WTC11 (cell line): ENCODE measurements around the gene B4GALNT3. TPM values are rescaled to one million over a fixed set of nuclear protein-coding genes. Genes with fewer than 3 reads are reported as not detected.

Experiments
- ATAC-seq: fragments of 200-7000 bp; cut with Tn5 transposase; 2 replicates; pipeline ENCODE4 v1.10.0; 2021; ENCODE audit warnings: mild to moderate bottlenecking, moderate library complexity
- CTCF ChIA-PET: fragments of 300-600 bp; sonication (Branson Sonifier 250); formaldehyde crosslinking; loops from one replicate; lab custom pipeline; 2021; ENCODE audit warnings: antibody characterized with exemption; lab: Charles Lee
- POLR2A ChIA-PET: fragments of 350-600 bp; sonication (Branson Sonifier 250); formaldehyde crosslinking; loops from one replicate; lab custom pipeline; 2021; ENCODE audit warnings: antibody characterized with exemption; lab: Charles Lee
- DNase-seq: peaks from one replicate; pipeline ENCODE4 v3.0.0; 2021; ENCODE audit warnings: low spot score
- H3K27ac Mint-ChIP-seq: 2 replicates; pipeline ENCODE4 v1.8.0; 2021; ENCODE audit warnings: mixed read lengths
- H3K27me3 Mint-ChIP-seq: 2 replicates; pipeline ENCODE4 v1.8.0; 2021; ENCODE audit warnings: low read depth, mild to moderate bottlenecking, moderate library complexity, mixed read lengths
- H3K36me3 Mint-ChIP-seq: 2 replicates; pipeline ENCODE4 v1.8.0; 2021; ENCODE audit warnings: mixed read lengths
- H3K4me1 Mint-ChIP-seq: 2 replicates; pipeline ENCODE4 v1.8.0; 2022; ENCODE audit warnings: mixed read lengths
- H3K4me3 Mint-ChIP-seq: 2 replicates; pipeline ENCODE4 v1.8.0; 2021; ENCODE audit warnings: mild to moderate bottlenecking, moderate library complexity, mixed read lengths
- H3K9me3 Mint-ChIP-seq: 2 replicates; pipeline ENCODE4 v1.8.0; 2021; ENCODE audit warnings: mixed read lengths
- CBFB ChIP-seq: sonication (generic); formaldehyde crosslinking; IDR thresholded peaks from 2 replicates; pipeline ENCODE4 v1.8.1; 2022; ENCODE audit warnings: mild to moderate bottlenecking, low read depth, missing genetic modification reagents
- ETV6 ChIP-seq: sonication (generic); formaldehyde crosslinking; IDR thresholded peaks from 2 replicates; pipeline ENCODE4 v1.8.1; 2022; ENCODE audit warnings: mild to moderate bottlenecking, missing genetic modification reagents
- FOXJ3 ChIP-seq: sonication (generic); formaldehyde crosslinking; IDR thresholded peaks from 2 replicates; pipeline ENCODE4 v1.9.0; 2021; ENCODE audit warnings: missing genetic modification reagents, mild to moderate bottlenecking, borderline replicate concordance
- GABPB1 ChIP-seq: sonication (generic); formaldehyde crosslinking; IDR thresholded peaks from 2 replicates; pipeline ENCODE4 v1.8.1; 2023; ENCODE audit warnings: mild to moderate bottlenecking, missing genetic modification reagents
- GRHL2 ChIP-seq: fragments of 250-450 bp; sonication (Bioruptor Pico); IDR thresholded peaks from 2 replicates; pipeline ENCODE4 v1.8.0; 2022; ENCODE audit warnings: mild to moderate bottlenecking, moderate library complexity; ENCODE audit not compliant: insufficient replicate concordance, severe bottlenecking
- JAZF1 ChIP-seq: fragments of 250-450 bp; sonication (Bioruptor Pico); IDR thresholded peaks from 2 replicates; pipeline ENCODE4 v1.9.0; 2021; ENCODE audit warnings: moderate library complexity, mild to moderate bottlenecking, inconsistent platforms
- MXD4 ChIP-seq: fragments of 250-450 bp; sonication (Bioruptor Pico); IDR thresholded peaks from 2 replicates; pipeline ENCODE4 v1.8.0; 2021; ENCODE audit warnings: mild to moderate bottlenecking, moderate library complexity, borderline replicate concordance
- MYBL2 ChIP-seq: sonication (generic); formaldehyde crosslinking; IDR thresholded peaks from 2 replicates; pipeline ENCODE4 v1.8.1; 2023; ENCODE audit warnings: mild to moderate bottlenecking, moderate library complexity, missing genetic modification reagents
- NR2C2 ChIP-seq: sonication (generic); formaldehyde crosslinking; IDR thresholded peaks from 2 replicates; pipeline ENCODE4 v1.8.0; 2022; ENCODE audit warnings: mild to moderate bottlenecking, missing genetic modification reagents
- ZNF263 ChIP-seq: sonication (generic); formaldehyde crosslinking; IDR thresholded peaks from 2 replicates; pipeline ENCODE4 v1.8.1; 2022; ENCODE audit warnings: low read depth, mild to moderate bottlenecking, moderate library complexity, missing genetic modification reagents
- ZNF317 ChIP-seq: sonication (generic); formaldehyde crosslinking; IDR thresholded peaks from 2 replicates; pipeline ENCODE4 v1.8.1; 2023; ENCODE audit warnings: low read depth, mild to moderate bottlenecking, moderate library complexity, missing genetic modification reagents, borderline replicate concordance
- ZNF416 ChIP-seq: fragments of 250-450 bp; sonication (Bioruptor Pico); IDR thresholded peaks from 2 replicates; pipeline ENCODE4 v1.9.0; 2021; ENCODE audit warnings: mild to moderate bottlenecking, inconsistent platforms
- total RNA-seq: library from RNA; stranded (reverse); gene quantifications from 3 replicates; pipeline ENCODE4 v1.2.3, GENCODE V29; 2021
- TF ChIP-seq, protein P1 (sequence below): sonication (generic); formaldehyde crosslinking; IDR thresholded peaks from 2 replicates; pipeline ENCODE4 v1.8.1; 2023; ENCODE audit warnings: mild to moderate bottlenecking, moderate library complexity, missing genetic modification reagents
- TF ChIP-seq, protein P2 (sequence below): sonication (generic); formaldehyde crosslinking; IDR thresholded peaks from 2 replicates; pipeline ENCODE4 v1.8.0; 2022; ENCODE audit warnings: mild to moderate bottlenecking, missing genetic modification reagents
- TF ChIP-seq, protein P3 (sequence below): fragments of 250-450 bp; sonication (Bioruptor Pico); conservative IDR thresholded peaks from 2 replicates; pipeline ENCODE4 v1.9.0; 2021; ENCODE audit warnings: mild to moderate bottlenecking
- TF ChIP-seq, protein P4 (sequence below): fragments of 250-450 bp; sonication (Bioruptor Pico); IDR thresholded peaks from 2 replicates; pipeline ENCODE4 v1.8.0; 2021; ENCODE audit warnings: mild to moderate bottlenecking
- TF ChIP-seq, protein P5 (sequence below): sonication (generic); formaldehyde crosslinking; conservative IDR thresholded peaks from 2 replicates; pipeline ENCODE4 v1.8.1; 2022; ENCODE audit warnings: mild to moderate bottlenecking, missing genetic modification reagents
- TF ChIP-seq, protein P6 (sequence below): sonication (generic); formaldehyde crosslinking; IDR thresholded peaks from 2 replicates; pipeline ENCODE4 v1.8.1; 2022; ENCODE audit warnings: low read depth, mild to moderate bottlenecking, moderate library complexity, missing genetic modification reagents, borderline replicate concordance
- TF ChIP-seq, protein P7 (sequence below): sonication (generic); formaldehyde crosslinking; IDR thresholded peaks from 2 replicates; pipeline ENCODE4 v1.8.0; 2022; ENCODE audit warnings: mild to moderate bottlenecking, missing genetic modification reagents

B4GALNT3 gene
- total RNA-seq, 1 experiment from 2014 or later, result 19.0 TPM

DNA sequence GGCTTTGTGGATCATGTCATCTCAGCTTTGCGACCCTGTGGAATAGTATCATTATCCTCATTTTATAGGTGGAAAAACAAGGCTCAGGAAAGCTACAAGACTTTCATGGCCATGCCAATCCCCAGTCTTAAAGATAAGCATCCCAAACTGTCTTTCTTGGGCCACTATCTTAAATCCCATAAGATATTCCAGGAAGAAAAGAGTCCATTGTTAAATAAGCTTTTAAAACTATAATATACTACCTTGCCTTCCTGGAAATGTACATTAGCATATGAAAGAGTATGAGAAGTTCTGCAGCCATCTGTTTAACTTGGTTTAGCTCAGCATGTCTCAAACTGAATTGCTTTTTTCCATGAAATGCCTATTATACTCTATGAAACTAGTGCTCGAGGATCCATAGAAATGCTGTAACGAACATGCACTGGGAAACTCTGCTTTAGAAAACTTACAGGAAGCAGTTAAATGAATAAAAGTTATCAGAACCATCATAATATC is 77.1 kb downstream of the B4GALNT3 start:
- H3K27me3 Mint-ChIP-seq, result peaks cover 3% of the 10 kb centered on the region; the same call in 1 of the 2 replicates
- H3K4me1 Mint-ChIP-seq, result peaks cover 11% of the 10 kb centered on the region
- CTCF ChIA-PET, result interaction anchor here (1.2 to 2.7 kb wide), 3 partner anchors 10 to 91 kb away, joined by 5 to 8 read pairs (median 5); no protein-coding TSS in a partner anchor
- POLR2A ChIA-PET, result no interaction called here
- peaks cover 10% of the 10 kb centered on the region for H3K9me3 Mint-ChIP-seq
- DNase-seq, result no peak
- no peak overlapping the region for H3K27ac Mint-ChIP-seq
- TF ChIP-seq, protein P1, sequence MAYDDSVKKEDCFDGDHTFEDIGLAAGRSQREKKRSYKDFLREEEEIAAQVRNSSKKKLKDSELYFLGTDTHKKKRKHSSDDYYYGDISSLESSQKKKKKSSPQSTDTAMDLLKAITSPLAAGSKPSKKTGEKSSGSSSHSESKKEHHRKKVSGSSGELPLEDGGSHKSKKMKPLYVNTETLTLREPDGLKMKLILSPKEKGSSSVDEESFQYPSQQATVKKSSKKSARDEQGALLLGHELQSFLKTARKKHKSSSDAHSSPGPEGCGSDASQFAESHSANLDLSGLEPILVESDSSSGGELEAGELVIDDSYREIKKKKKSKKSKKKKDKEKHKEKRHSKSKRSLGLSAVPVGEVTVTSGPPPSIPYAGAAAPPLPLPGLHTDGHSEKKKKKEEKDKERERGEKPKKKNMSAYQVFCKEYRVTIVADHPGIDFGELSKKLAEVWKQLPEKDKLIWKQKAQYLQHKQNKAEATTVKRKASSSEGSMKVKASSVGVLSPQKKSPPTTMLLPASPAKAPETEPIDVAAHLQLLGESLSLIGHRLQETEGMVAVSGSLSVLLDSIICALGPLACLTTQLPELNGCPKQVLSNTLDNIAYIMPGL (CRISPR knock-in tag), result no peak
- TF ChIP-seq NR2C2 (no peak), GABPB1 (CRISPR knock-in tag) (no peak), MXD4 (no peak), ZNF317 (no peak), FOXJ3 (CRISPR knock-in tag) (no peak)
- TF ChIP-seq, protein P2, sequence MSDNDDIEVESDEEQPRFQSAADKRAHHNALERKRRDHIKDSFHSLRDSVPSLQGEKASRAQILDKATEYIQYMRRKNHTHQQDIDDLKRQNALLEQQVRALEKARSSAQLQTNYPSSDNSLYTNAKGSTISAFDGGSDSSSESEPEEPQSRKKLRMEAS (CRISPR knock-in tag), result no peak
- TF ChIP-seq, protein P3, sequence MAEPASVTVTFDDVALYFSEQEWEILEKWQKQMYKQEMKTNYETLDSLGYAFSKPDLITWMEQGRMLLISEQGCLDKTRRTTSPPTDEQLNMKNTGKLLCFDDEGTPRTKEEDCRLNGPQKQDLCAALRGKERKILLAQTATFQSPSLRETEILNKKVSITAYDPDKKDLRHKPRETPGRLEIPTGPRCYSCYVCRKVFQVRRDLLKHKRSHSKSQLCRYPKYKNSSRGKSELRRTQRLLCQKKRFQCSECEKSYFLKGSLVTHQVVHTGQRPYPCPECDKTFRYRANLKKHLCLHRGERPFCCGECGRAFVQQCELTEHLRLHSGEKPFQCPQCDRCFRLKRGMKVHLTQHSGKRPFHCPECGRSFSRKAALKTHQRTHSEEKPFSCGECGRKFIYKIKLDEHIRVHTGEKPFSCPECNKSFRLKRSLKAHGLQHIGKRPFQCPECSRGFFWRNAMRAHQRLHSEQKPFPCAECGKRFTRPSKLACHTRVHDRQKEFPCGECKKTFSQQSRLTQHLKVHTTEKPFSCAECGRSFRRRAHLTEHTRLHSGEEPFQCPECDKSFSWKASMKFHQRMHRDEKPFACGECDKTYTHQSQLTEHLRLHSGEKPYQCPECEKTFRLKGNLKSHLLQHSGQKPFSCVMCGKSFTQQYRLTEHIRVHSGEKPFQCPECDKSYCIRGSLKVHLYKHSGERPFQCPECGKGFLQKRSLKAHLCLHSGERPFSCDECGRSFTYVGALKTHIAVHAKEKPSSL, result no peak
- TF ChIP-seq, protein P4, sequence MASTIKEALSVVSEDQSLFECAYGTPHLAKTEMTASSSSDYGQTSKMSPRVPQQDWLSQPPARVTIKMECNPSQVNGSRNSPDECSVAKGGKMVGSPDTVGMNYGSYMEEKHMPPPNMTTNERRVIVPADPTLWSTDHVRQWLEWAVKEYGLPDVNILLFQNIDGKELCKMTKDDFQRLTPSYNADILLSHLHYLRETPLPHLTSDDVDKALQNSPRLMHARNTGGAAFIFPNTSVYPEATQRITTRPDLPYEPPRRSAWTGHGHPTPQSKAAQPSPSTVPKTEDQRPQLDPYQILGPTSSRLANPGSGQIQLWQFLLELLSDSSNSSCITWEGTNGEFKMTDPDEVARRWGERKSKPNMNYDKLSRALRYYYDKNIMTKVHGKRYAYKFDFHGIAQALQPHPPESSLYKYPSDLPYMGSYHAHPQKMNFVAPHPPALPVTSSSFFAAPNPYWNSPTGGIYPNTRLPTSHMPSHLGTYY (CRISPR knock-in tag), result no peak
- TF ChIP-seq, all 79 proteins: peak for 0
- ATAC-seq, result no peak
- H3K36me3 Mint-ChIP-seq, result peaks cover 10% of the 10 kb centered on the region
- H3K4me3 Mint-ChIP-seq, result no peak overlapping the region

DNA sequence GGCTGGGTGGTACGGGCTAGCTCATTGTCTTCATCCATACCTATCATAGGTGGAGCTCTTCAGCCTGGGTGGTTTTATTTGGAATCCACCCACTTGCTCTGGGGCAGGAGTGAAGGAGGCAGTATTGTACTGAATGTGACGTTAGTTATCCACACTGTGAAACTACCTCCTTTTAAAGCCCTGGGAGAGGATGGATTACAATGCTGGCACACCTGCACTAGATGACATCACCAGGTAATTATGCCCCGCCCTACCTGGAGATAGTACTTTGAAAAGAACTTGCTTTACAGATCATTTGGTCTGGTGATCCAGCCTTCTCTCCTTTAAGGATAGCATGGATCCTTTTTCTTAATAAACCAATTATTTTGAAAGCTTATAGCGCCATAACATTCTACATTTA is 78.0 kb downstream of the B4GALNT3 start:
- no peaks in the 10 kb centered on the region for H3K27me3 Mint-ChIP-seq
- CTCF ChIA-PET, result interaction anchor here (2.0 to 2.7 kb wide), 2 partner anchors 9 to 38 kb away, joined by 5 to 8 read pairs; no protein-coding TSS in a partner anchor
- H3K4me3 Mint-ChIP-seq, result no peak overlapping the region
- peaks cover 19% of the 10 kb centered on the region for H3K4me1 Mint-ChIP-seq
- H3K9me3 Mint-ChIP-seq, result peaks cover under 1% of the 10 kb centered on the region
- POLR2A ChIA-PET, result no interaction called here
- H3K36me3 Mint-ChIP-seq, result peaks cover 2% of the 10 kb centered on the region; the same call in 1 of the 2 replicates
- H3K27ac Mint-ChIP-seq, result no peak overlapping the region
- DNase-seq (no peak), ATAC-seq (no peak)
- TF ChIP-seq, protein P4 (CRISPR knock-in tag), result no peak
- TF ChIP-seq, protein P5, sequence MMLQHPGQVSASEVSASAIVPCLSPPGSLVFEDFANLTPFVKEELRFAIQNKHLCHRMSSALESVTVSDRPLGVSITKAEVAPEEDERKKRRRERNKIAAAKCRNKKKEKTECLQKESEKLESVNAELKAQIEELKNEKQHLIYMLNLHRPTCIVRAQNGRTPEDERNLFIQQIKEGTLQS (CRISPR knock-in tag), result no peak
- TF ChIP-seq ETV6 (CRISPR knock-in tag) (no peak), ZNF416 (CRISPR knock-in tag) (no peak), JAZF1 (CRISPR knock-in tag) (no peak), MYBL2 (CRISPR knock-in tag) (no peak), ZNF263 (CRISPR knock-in tag) (no peak), CBFB (CRISPR knock-in tag) (no peak), GRHL2 (CRISPR knock-in tag) (no peak)
- TF ChIP-seq, protein P6, sequence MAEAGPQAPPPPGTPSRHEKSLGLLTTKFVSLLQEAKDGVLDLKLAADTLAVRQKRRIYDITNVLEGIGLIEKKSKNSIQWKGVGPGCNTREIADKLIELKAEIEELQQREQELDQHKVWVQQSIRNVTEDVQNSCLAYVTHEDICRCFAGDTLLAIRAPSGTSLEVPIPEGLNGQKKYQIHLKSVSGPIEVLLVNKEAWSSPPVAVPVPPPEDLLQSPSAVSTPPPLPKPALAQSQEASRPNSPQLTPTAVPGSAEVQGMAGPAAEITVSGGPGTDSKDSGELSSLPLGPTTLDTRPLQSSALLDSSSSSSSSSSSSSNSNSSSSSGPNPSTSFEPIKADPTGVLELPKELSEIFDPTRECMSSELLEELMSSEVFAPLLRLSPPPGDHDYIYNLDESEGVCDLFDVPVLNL (CRISPR knock-in tag), result no peak
- TF ChIP-seq, protein P1 (CRISPR knock-in tag), result no peak
- TF ChIP-seq, protein P2 (CRISPR knock-in tag), result no peak
- TF ChIP-seq, protein P7, sequence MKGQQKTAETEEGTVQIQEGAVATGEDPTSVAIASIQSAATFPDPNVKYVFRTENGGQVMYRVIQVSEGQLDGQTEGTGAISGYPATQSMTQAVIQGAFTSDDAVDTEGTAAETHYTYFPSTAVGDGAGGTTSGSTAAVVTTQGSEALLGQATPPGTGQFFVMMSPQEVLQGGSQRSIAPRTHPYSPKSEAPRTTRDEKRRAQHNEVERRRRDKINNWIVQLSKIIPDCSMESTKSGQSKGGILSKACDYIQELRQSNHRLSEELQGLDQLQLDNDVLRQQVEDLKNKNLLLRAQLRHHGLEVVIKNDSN (CRISPR knock-in tag), result no peak
